MM.1S (cell line): ENCODE data around the gene EGLN3.
"Not testable (repeated sequence)": the region's sequence is repeated elsewhere in the genome, so short reads cannot be mapped to it uniquely, and the experiment has no call there.

ENCODE experiments used
- EZH2 ChIP-seq: fragments of 300-600 bp; sonication (generic); optimal IDR thresholded peaks from 2 replicates; pipeline ENCODE3; 2017; ENCODE audit warnings: low read depth, mild to moderate bottlenecking, antibody characterized with exemption, low read length, mixed read lengths
- EZH2phosphoT487 ChIP-seq: fragments of 300-600 bp; sonication (generic); IDR thresholded peaks from 2 replicates; pipeline ENCODE4 v1.6.1; 2018; ENCODE audit warnings: antibody characterized with exemption, low read length
- TF ChIP-seq, protein P1 (sequence below): fragments of 300-600 bp; sonication (generic); IDR thresholded peaks from 2 replicates; pipeline ENCODE4 v1.5.1; 2016; ENCODE audit warnings: antibody characterized with exemption, low read length, mixed read lengths

DNA sequence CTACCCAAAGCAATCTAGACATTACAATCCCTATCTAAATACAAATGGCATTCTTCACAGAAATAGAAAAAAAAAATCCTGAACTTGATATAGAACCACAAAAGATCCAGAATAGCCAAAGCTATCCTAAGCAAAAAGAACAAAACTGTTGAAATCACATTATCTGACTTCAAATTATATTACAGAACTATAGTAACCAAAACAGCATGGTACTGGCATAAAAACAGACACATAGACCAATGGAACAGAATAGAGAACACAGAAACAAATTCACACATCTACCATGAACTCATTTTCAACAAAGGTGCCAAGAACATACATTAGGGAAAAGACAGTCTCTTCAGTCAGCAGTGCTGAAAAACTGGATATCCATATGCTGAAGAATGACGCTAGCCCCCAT, 19.0 kb upstream of the EGLN3 start:
- TF ChIP-seq, protein P1, sequence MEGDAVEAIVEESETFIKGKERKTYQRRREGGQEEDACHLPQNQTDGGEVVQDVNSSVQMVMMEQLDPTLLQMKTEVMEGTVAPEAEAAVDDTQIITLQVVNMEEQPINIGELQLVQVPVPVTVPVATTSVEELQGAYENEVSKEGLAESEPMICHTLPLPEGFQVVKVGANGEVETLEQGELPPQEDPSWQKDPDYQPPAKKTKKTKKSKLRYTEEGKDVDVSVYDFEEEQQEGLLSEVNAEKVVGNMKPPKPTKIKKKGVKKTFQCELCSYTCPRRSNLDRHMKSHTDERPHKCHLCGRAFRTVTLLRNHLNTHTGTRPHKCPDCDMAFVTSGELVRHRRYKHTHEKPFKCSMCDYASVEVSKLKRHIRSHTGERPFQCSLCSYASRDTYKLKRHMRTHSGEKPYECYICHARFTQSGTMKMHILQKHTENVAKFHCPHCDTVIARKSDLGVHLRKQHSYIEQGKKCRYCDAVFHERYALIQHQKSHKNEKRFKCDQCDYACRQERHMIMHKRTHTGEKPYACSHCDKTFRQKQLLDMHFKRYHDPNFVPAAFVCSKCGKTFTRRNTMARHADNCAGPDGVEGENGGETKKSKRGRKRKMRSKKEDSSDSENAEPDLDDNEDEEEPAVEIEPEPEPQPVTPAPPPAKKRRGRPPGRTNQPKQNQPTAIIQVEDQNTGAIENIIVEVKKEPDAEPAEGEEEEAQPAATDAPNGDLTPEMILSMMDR = not testable (repeated sequence)
- not testable (repeated sequence) for TF ChIP-seq EZH2, EZH2phosphoT487
